ENCODE measurements around the gene ATP8A2.

DNA sequence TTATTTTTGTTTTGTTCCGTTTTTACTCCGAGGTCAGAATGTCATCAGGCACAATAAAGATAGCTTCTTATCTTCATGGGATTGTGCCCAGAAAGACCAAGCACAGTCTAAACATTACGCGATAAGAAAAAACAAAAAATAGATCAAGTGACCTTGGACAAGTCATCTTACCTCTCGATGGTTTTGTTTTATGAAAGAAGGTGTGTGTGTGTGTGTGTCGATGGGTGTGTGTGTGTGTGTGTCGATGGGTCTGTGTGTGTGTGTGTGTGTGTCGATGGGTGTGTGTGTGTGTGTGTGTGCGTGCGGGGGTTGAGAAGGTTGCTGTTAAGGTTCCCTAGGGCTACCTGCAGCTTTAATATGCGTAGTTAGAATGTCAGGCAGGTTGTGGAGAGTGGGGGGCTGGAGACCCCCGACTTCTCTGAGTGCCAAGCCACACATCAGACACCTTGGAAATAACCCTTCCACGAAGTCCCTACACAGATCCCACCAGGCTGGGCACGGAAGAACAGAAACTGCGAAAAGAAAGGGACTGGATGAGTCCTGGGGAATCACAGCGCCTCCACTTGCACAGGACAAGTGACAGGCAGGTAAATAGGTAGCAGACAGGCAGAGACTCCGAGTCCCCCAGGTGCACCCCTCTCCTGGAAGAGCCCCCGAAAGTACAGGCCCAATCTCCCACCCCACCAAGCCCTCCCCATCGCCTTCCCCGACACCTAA, 458 bp upstream of the ATP8A2 start:
- TF ChIP-seq POLR2A (IDR thresholded peaks at IDR 0.05; ENCODE audit: low read depth, low read length) (no peak), SMC3 (IDR thresholded peaks at IDR 0.05; ENCODE audit: low read depth, low read length) (no peak)
- TF ChIP-seq, protein P1, sequence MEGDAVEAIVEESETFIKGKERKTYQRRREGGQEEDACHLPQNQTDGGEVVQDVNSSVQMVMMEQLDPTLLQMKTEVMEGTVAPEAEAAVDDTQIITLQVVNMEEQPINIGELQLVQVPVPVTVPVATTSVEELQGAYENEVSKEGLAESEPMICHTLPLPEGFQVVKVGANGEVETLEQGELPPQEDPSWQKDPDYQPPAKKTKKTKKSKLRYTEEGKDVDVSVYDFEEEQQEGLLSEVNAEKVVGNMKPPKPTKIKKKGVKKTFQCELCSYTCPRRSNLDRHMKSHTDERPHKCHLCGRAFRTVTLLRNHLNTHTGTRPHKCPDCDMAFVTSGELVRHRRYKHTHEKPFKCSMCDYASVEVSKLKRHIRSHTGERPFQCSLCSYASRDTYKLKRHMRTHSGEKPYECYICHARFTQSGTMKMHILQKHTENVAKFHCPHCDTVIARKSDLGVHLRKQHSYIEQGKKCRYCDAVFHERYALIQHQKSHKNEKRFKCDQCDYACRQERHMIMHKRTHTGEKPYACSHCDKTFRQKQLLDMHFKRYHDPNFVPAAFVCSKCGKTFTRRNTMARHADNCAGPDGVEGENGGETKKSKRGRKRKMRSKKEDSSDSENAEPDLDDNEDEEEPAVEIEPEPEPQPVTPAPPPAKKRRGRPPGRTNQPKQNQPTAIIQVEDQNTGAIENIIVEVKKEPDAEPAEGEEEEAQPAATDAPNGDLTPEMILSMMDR (conservative IDR thresholded peaks at IDR 0.05; ENCODE audit: low read depth, low read length), result no peak
